Breast epithelium (tissue), 4 donors: ENCODE measurements around the gene ARHGAP30. TPM values are rescaled to one million over a fixed set of nuclear protein-coding genes. Genes with fewer than 3 reads are reported as not detected.

Experiments
- DNase-seq, 2 donors: peaks; one replicate each; pipeline ENCODE4 v3.0.0-alpha.2; 2019; ENCODE audit warnings: low spot score in 2 of 2
- H3K27ac ChIP-seq, 2 donors: fragments of 200-600 bp; sonication (generic) in 1 of 2; one replicate each; pipeline ENCODE4 v1.5.1; 2016 to 2019; ENCODE audit warnings: mild to moderate bottlenecking in 1 of 2
- H3K27me3 ChIP-seq, 2 donors: fragments of 200-600 bp; sonication (generic) in 1 of 2; one replicate each; pipeline versions ENCODE4 v1.5.1 to v1.6.0; 2017 to 2019; ENCODE audit warnings: control low read depth in 1 of 2, mild to moderate bottlenecking in 1 of 2
- H3K36me3 ChIP-seq: fragments of 200-600 bp; one replicate; pipeline ENCODE4 v1.5.1; 2019
- H3K4me1 ChIP-seq, 2 donors: fragments of 200-600 bp; sonication (generic); one replicate each; pipeline ENCODE4 v1.5.1; 2016 to 2019; ENCODE audit warnings: control low read depth in 1 of 2
- H3K4me3 ChIP-seq, 3 donors: fragments of 200-600 bp; sonication (generic); 1 replicate in 2 of 3; 2 replicates in 1 of 3; pipeline ENCODE4 v1.5.1; 2016 to 2019; ENCODE audit warnings: mild to moderate bottlenecking in 3 of 3, moderate library complexity in 2 of 3
- H3K9me3 ChIP-seq, 2 donors: fragments of 200-600 bp; sonication (generic) in 1 of 2; one replicate each; pipeline ENCODE4 v1.5.1; 2016 to 2019; ENCODE audit warnings: control low read depth in 1 of 2
- POLR2A ChIP-seq: fragments of 450-650 bp; IDR thresholded peaks from one replicate; pipeline ENCODE4 v1.6.1; 2016; ENCODE audit warnings: antibody characterized with exemption, mild to moderate bottlenecking, moderate library complexity
- POLR2AphosphoS5 ChIP-seq, 3 donors: sonication (generic); formaldehyde crosslinking; IDR thresholded peaks; one replicate each; pipeline ENCODE4 v1.6.1; 2017; ENCODE audit warnings: antibody characterized with exemption in 3 of 3
- intact Hi-C: fragments of 100-400 bp; cut with DNase I; formaldehyde crosslinking; loops from one replicate; pipeline ENCODE4 v1.15.1; 2023; ENCODE audit warnings: low total_unique reads
- total RNA-seq, 3 donors: library from RNA; depleted of rRNA; stranded (reverse); fragments of >200 nt; gene quantifications; one replicate each; pipeline ENCODE4 v1.1.0, GENCODE V29; 2016
- TF ChIP-seq, protein P1 (sequence below), 3 donors: fragments of 450-650 bp; IDR thresholded peaks; one replicate each; pipeline ENCODE4 v1.5.1; 2016 to 2017; ENCODE audit warnings: antibody characterized with exemption in 3 of 3, mild to moderate bottlenecking in 3 of 3, moderate library complexity in 3 of 3

Gene ARHGAP30
- total RNA-seq, 3 donors from 2014 or later = 5.2 to 16.5 (median 7.9) TPM

GRCh38 chr1:161082483-161082882, 12.8 kb upstream of the ARHGAP30 start:
- DNase-seq = no peak
- Histone ChIP-seq H3K9me3 (no peaks in the 10 kb centered on the region), H3K36me3 (no peaks in the 10 kb centered on the region), H3K27ac (peak overlapping the region; percentile 92 to 98), H3K4me1 (peaks cover 0 to 15% of the 10 kb centered on the region in 2 donors), H3K4me3 (peak overlapping the region in 1 of 3 donors; percentile 44), H3K27me3 (no peaks in the 10 kb centered on the region)
- intact Hi-C loops = no loop called here
- TF ChIP-seq POLR2AphosphoS5 (IDR thresholded peaks at IDR 0.05) (no peak), POLR2A (no peak)
- TF ChIP-seq, protein P1, sequence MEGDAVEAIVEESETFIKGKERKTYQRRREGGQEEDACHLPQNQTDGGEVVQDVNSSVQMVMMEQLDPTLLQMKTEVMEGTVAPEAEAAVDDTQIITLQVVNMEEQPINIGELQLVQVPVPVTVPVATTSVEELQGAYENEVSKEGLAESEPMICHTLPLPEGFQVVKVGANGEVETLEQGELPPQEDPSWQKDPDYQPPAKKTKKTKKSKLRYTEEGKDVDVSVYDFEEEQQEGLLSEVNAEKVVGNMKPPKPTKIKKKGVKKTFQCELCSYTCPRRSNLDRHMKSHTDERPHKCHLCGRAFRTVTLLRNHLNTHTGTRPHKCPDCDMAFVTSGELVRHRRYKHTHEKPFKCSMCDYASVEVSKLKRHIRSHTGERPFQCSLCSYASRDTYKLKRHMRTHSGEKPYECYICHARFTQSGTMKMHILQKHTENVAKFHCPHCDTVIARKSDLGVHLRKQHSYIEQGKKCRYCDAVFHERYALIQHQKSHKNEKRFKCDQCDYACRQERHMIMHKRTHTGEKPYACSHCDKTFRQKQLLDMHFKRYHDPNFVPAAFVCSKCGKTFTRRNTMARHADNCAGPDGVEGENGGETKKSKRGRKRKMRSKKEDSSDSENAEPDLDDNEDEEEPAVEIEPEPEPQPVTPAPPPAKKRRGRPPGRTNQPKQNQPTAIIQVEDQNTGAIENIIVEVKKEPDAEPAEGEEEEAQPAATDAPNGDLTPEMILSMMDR (IDR thresholded peaks at IDR 0.05) = no peak

DNA sequence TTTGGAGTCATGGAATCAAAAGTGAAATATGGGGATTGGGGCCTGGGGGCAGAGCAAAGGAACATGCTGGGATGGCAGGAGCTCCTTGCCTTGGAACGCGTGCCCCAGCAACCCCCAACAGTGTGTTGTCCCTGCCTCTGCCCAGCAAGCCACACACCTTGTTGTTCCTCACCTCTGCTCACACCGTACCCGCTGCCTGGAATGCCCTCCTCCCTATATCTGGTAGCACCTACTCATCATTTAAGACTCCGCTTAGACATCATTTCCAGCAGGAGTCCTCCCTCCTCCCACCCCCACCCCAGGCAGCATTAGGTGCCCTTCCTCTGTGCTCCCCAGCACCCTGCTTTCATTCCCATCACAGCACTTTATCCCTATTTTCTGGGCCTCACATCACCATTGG, 11.8 kb upstream of the ARHGAP30 start:
- no peaks in the 10 kb centered on the region for H3K27me3 ChIP-seq
- no peak overlapping the region for H3K4me3 ChIP-seq
- peak overlapping the region; percentile 92 to 98 for H3K27ac ChIP-seq
- H3K4me1 ChIP-seq = peaks cover 0 to 15% of the 10 kb centered on the region in 2 donors
- no peak for DNase-seq
- TF ChIP-seq POLR2AphosphoS5 (IDR thresholded peaks at IDR 0.05) = no peak
- no peaks in the 10 kb centered on the region for H3K9me3 ChIP-seq
- H3K36me3 ChIP-seq = no peaks in the 10 kb centered on the region
- intact Hi-C loops = no loop called here

GRCh38 chr1:161080441-161081405, 11.0 kb upstream of the ARHGAP30 start:
- DNase-seq = no peak
- TF ChIP-seq POLR2AphosphoS5 (IDR thresholded peaks at IDR 0.05) (no peak), POLR2A (no peak)
- TF ChIP-seq, protein P1 (IDR thresholded peaks at IDR 0.05) = no peak
- Histone ChIP-seq H3K36me3 (no peaks in the 10 kb centered on the region), H3K4me1 (peaks cover 0 to 15% of the 10 kb centered on the region in 2 donors), H3K9me3 (no peaks in the 10 kb centered on the region), H3K27me3 (no peaks in the 10 kb centered on the region), H3K27ac (peak overlapping the region; percentile 92 to 98), H3K4me3 (no peak overlapping the region)
- intact Hi-C loops = no loop called here

DNA sequence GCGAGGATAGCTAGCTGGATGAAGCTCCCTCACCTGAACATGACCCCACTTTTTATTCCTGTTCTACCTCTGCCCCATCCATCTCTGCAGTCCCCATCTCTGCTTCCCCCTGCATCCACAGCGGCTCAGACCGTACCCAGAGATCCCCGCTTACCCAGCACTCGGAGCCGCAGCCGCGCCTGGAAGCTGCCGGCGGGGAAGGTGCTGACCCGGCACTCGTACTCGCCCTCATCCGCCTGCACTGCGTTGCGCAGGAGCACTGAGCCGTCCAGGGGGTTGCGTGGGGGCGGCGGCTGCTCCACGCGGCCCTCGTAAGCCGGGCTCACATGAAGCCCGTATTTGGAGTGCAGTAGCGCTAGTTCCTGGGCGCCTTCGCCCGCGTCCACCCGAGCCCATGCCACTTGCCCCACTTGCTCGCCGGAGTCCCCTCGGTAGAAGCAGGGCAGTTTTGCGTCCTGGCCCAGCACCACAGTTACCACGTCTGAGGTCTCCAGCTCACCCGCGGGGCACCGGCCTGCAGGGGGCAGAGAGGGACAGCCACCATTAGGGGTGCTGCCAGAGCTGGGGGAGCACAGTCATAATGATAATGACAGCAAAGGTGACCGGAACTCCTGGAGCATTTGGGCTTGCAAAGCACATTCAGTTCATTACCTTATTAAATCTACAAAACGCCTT, 9.9 kb upstream of the ARHGAP30 start:
- intact Hi-C loops = no loop called here
- Histone ChIP-seq H3K27me3 (no peaks in the 10 kb centered on the region), H3K27ac (peak overlapping the region; percentile 92 to 98), H3K36me3 (no peaks in the 10 kb centered on the region), H3K4me1 (peaks cover 0 to 15% of the 10 kb centered on the region in 2 donors), H3K9me3 (no peaks in the 10 kb centered on the region), H3K4me3 (no peak overlapping the region)
- TF ChIP-seq, protein P1 (IDR thresholded peaks at IDR 0.05) = no peak
- no peak for TF ChIP-seq POLR2AphosphoS5 (IDR thresholded peaks at IDR 0.05)
- TF ChIP-seq POLR2A = no peak
- DNase-seq = no peak

GRCh38 chr1:161077426-161077825, 7.7 kb upstream of the ARHGAP30 start:
- peaks cover 0 to 9% of the 10 kb centered on the region in 2 donors for H3K4me1 ChIP-seq
- DNase-seq = no peak
- H3K4me3 ChIP-seq = no peak overlapping the region
- no peaks in the 10 kb centered on the region for H3K27me3 ChIP-seq
- TF ChIP-seq, protein P1 (IDR thresholded peaks at IDR 0.05) = no peak
- TF ChIP-seq POLR2AphosphoS5 (IDR thresholded peaks at IDR 0.05) = no peak
- no peak for TF ChIP-seq POLR2A
- H3K36me3 ChIP-seq = no peaks in the 10 kb centered on the region
- no peak overlapping the region for H3K27ac ChIP-seq
- H3K9me3 ChIP-seq = no peaks in the 10 kb centered on the region
- intact Hi-C loops = no loop called here
